ENCODE data around the gene CCSER1.

The CCSER1 gene

GRCh38 chr4:91127192-91127591, 1000.0 kb downstream of the CCSER1 start:
- Histone ChIP-seq H3K27ac (ENCODE audit: low read depth, low read length) (no peak overlapping the region), H3K4me3 (ENCODE audit: insufficient read depth, low read length, poor library complexity, severe bottlenecking) (no peak overlapping the region), H3K9me3 (ENCODE audit: insufficient read depth, low read length) (no peaks in the 10 kb centered on the region), H3K4me2 (ENCODE audit: low read depth, low read length, poor library complexity, severe bottlenecking) (no peak overlapping the region), H3K79me2 (ENCODE audit: insufficient read depth, low read length) (no peaks in the 10 kb centered on the region), H3F3A (ENCODE audit: insufficient read depth) (no peaks in the 10 kb centered on the region), H3K27me3 (ENCODE audit: low read length) (no peaks in the 10 kb centered on the region), H3K9ac (ENCODE audit: low read length) (no peak overlapping the region), H4K20me1 (ENCODE audit: low read depth, low read length) (no peaks in the 10 kb centered on the region), H3K36me3 (ENCODE audit: low read length) (no peaks in the 10 kb centered on the region), H3K9me2 (replicated peaks; ENCODE audit: insufficient read depth, low read length) (no peaks in the 10 kb centered on the region), H2AFZ (ENCODE audit: low read depth, low read length, severe bottlenecking) (no peak overlapping the region)
- TF ChIP-seq EZH2phosphoT487 (conservative IDR thresholded peaks at IDR 0.05; ENCODE audit: low read length) (no peak), CTCF (IDR thresholded peaks at IDR 0.05; ENCODE audit: insufficient read depth, low read length, poor library complexity, severe bottlenecking) (no peak)

DNA sequence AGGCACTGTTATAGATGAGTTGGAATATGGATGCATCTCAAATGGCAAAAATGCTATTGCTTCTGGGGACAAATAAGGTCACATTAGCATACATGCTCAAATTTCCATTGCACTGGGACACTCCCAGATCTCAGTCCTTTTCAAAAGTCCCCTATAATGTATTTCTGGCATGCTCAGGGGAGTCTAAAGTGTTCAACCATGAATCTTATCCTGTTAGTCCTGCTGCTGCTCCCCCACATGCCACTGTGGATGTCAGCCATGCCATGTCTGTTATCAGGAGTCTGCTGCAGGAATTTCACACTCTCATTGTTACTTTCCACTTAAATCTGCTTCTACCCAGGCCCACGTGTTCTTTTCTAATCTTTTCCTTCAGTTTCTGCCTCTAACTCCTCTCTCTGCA, 1000.6 kb downstream of the CCSER1 start:
- H4K20me1 ChIP-seq (ENCODE audit: low read depth, low read length): no peaks in the 10 kb centered on the region
- H3K79me2 ChIP-seq (ENCODE audit: insufficient read depth, low read length): no peaks in the 10 kb centered on the region
- H3K9me3 ChIP-seq (ENCODE audit: insufficient read depth, low read length): no peaks in the 10 kb centered on the region
- no peak overlapping the region for H3K27ac ChIP-seq (ENCODE audit: low read depth, low read length)
- no peak overlapping the region for H2AFZ ChIP-seq (ENCODE audit: low read depth, low read length, severe bottlenecking)
- H3K27me3 ChIP-seq (ENCODE audit: low read length): no peaks in the 10 kb centered on the region
- H3K4me3 ChIP-seq (ENCODE audit: insufficient read depth, low read length, poor library complexity, severe bottlenecking): no peak overlapping the region
- H3K9ac ChIP-seq (ENCODE audit: low read length): no peak overlapping the region
- no peaks in the 10 kb centered on the region for H3K9me2 ChIP-seq (replicated peaks; ENCODE audit: insufficient read depth, low read length)
- TF ChIP-seq CTCF (IDR thresholded peaks at IDR 0.05; ENCODE audit: insufficient read depth, low read length, poor library complexity, severe bottlenecking): no peak
- TF ChIP-seq EZH2phosphoT487 (conservative IDR thresholded peaks at IDR 0.05; ENCODE audit: low read length): no peak
- no peaks in the 10 kb centered on the region for H3F3A ChIP-seq (ENCODE audit: insufficient read depth)
- no peak overlapping the region for H3K4me2 ChIP-seq (ENCODE audit: low read depth, low read length, poor library complexity, severe bottlenecking)
- no peaks in the 10 kb centered on the region for H3K36me3 ChIP-seq (ENCODE audit: low read length)

- H2AFZ ChIP-seq (ENCODE audit: low read depth, low read length, severe bottlenecking): no peak overlapping the region
- TF ChIP-seq EZH2phosphoT487 (conservative IDR thresholded peaks at IDR 0.05; ENCODE audit: low read length) (no peak), CTCF (IDR thresholded peaks at IDR 0.05; ENCODE audit: insufficient read depth, low read length, poor library complexity, severe bottlenecking) (no peak)
- no peak overlapping the region for H3K9ac ChIP-seq (ENCODE audit: low read length)
- no peaks in the 10 kb centered on the region for H3K27me3 ChIP-seq (ENCODE audit: low read length)
- H3K79me2 ChIP-seq (ENCODE audit: insufficient read depth, low read length): no peaks in the 10 kb centered on the region
- H3K27ac ChIP-seq (ENCODE audit: low read depth, low read length): no peak overlapping the region
- H3K36me3 ChIP-seq (ENCODE audit: low read length): no peaks in the 10 kb centered on the region
- no peak overlapping the region for H3K4me2 ChIP-seq (ENCODE audit: low read depth, low read length, poor library complexity, severe bottlenecking)
- no peaks in the 10 kb centered on the region for H3K9me2 ChIP-seq (replicated peaks; ENCODE audit: insufficient read depth, low read length)
- H3K9me3 ChIP-seq (ENCODE audit: insufficient read depth, low read length): no peaks in the 10 kb centered on the region
- H3F3A ChIP-seq (ENCODE audit: insufficient read depth): no peaks in the 10 kb centered on the region
- H4K20me1 ChIP-seq (ENCODE audit: low read depth, low read length): no peaks in the 10 kb centered on the region
- no peak overlapping the region for H3K4me3 ChIP-seq (ENCODE audit: insufficient read depth, low read length, poor library complexity, severe bottlenecking)
Observed at GRCh38 chr4:91128519-91128918, 1001.3 kb downstream of the CCSER1 start.

All from SU-DHL-6 (cell line).